LoVo (cell line): ENCODE results near the gene FAM110A.
"Not testable (repeated sequence)": the region's sequence is repeated elsewhere in the genome, so short reads cannot be mapped to it uniquely, and the experiment has no call there.

Experiments used
- DNase-seq: peaks from one replicate; pipeline ENCODE4 v3.0.0-alpha.2; 2016; ENCODE audit warnings: low spot score

FAM110A gene

GRCh38 chr20:844473-845225, 11.1 kb downstream of the FAM110A start:
- no peak for DNase-seq

- DNase-seq = no peak
Observed at GRCh38 chr20:845226-845868, 11.8 kb downstream of the FAM110A start.

GRCh38 chr20:845941-846893, 12.7 kb downstream of the FAM110A start:
- no peak for DNase-seq

- DNase-seq = no peak
Observed at GRCh38 chr20:846894-847278, 13.4 kb downstream of the FAM110A start.

- no peak for DNase-seq
Observed at GRCh38 chr20:848193-848592, 14.7 kb downstream of the FAM110A start.

- DNase-seq = not testable (repeated sequence)
Observed at GRCh38 chr20:848731-849130, 15.2 kb downstream of the FAM110A start.

- DNase-seq = no peak
Observed at GRCh38 chr20:853406-853996, 20.0 kb downstream of the FAM110A start.

GRCh38 chr20:854601-855000, 21.1 kb downstream of the FAM110A start:
- no peak for DNase-seq

- no peak for DNase-seq
Observed at GRCh38 chr20:855466-856360, 22.2 kb downstream of the FAM110A start.

GRCh38 chr20:856361-856775, 22.9 kb downstream of the FAM110A start:
- DNase-seq = peak; percentile 87

GRCh38 chr20:858011-858410, 24.5 kb downstream of the FAM110A start:
- DNase-seq = no peak

GRCh38 chr20:859751-860231, 26.3 kb downstream of the FAM110A start:
- no peak for DNase-seq

GRCh38 chr20:860891-861290, 27.4 kb downstream of the FAM110A start:
- no peak for DNase-seq

GRCh38 chr20:865440-865839, 31.9 kb downstream of the FAM110A start:
- DNase-seq = no peak

GRCh38 chr20:868279-868678, 34.8 kb downstream of the FAM110A start:
- DNase-seq = no peak

- DNase-seq = no peak
Observed at GRCh38 chr20:869606-870005, 36.1 kb downstream of the FAM110A start.

GRCh38 chr20:870758-871157, 37.2 kb downstream of the FAM110A start:
- DNase-seq = no peak

GRCh38 chr20:871436-871835, 37.9 kb downstream of the FAM110A start:
- DNase-seq = no peak

GRCh38 chr20:871948-872347, 38.4 kb downstream of the FAM110A start:
- DNase-seq = no peak

- DNase-seq = no peak
Observed at GRCh38 chr20:872855-873520, 39.5 kb downstream of the FAM110A start.
